SHP77 (cell line): ENCODE measurements around the gene SLC25A42.
"Not testable (repeated sequence)": the region's sequence is repeated elsewhere in the genome, so short reads cannot be mapped to it uniquely, and the experiment has no call there.

Experiments
- DNase-seq, 2 experiments: peaks; one replicate each; lab custom pipeline; 2025; lab: John Stamatoyannopoulos, UW

Gene SLC25A42

GRCh38 chr19:19068659-19069654 is 5.2 kb downstream of the SLC25A42 start:
- no peak for DNase-seq

DNA sequence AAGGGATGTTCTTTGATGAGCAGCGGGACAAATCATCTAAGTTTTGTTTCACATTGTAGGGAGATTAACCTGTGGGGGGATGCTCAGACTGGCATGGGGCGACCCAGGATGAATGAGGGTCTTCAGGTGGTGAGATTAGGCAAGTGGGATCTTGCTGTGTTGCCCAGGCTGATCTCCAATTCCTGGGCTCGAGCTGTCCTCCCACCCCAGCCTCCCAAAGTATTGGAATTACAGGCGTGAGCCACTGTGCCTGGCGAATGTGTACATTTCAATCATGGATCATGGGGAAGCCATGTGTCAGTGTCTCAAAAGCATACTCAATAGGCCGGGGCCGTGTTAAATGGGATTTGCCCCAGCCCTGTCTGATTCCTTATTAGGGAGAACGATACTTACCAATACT is 8.1 kb downstream of the SLC25A42 start:
- no peak for DNase-seq

- DNase-seq, result no peak
Measured at GRCh38 chr19:19074196-19074882, 10.5 kb downstream of the SLC25A42 start.

- no peak for DNase-seq
Measured at GRCh38 chr19:19075126-19075525, 11.3 kb downstream of the SLC25A42 start.

DNA sequence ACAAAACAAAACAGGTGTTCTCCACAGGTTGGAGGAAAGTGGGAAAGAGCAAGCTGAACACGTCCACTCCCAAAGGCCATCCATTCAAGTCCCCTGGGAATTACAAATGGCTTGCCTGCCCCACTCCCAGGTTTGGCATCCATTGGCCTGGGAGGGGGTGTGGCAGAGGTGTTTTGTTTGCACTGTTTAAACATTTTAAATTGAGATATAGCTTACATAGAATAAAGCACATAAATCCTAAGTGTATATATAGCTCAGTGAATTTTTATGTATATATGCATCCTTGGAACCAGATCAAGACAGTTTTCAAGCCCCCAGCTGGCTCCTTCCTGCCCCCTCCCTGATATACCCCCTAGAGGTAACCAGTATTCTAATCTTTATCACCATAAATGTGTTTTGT is 12.7 kb downstream of the SLC25A42 start:
- DNase-seq, result no peak

DNA sequence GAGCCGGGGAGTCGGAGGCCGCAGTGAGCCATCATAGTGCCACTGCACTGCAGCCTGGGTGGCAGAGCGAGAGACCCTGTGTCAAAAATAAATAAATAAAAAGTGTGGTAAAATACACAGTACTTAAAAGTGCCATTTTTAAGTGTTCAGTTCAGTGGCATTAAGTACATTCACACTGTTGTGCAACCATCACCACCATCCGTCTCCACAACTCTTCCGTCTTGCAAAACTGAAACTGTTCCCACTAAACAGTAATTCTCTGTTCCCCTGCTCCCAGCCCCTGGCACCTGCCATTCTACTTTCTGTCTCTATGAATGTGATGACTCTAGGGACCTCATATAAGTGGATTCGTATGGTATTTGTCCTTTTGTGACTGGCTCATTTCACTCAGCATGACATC is 13.3 kb downstream of the SLC25A42 start:
- DNase-seq, result no peak

GRCh38 chr19:19078801-19079200 is 15.0 kb downstream of the SLC25A42 start:
- DNase-seq, result no peak

DNA sequence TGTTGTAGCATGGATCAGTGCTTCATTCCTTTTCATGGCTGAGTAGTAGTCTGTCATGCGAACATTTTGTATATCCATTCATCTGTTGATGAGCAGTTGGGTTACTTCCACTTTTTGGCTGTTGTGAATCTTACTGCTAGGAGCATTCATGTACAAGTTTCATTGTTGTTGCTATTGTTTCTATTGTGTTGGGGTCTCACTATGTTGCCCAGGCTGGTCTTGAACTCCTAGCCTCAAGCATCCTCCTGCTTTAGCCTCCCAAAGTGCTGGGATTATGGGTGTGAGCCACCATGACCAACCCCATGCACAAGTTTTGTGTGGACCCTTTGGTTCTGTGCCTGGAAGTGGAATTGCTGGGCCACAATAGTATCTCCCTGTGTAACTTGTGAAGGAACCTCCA is 15.8 kb downstream of the SLC25A42 start:
- no peak for DNase-seq

DNA sequence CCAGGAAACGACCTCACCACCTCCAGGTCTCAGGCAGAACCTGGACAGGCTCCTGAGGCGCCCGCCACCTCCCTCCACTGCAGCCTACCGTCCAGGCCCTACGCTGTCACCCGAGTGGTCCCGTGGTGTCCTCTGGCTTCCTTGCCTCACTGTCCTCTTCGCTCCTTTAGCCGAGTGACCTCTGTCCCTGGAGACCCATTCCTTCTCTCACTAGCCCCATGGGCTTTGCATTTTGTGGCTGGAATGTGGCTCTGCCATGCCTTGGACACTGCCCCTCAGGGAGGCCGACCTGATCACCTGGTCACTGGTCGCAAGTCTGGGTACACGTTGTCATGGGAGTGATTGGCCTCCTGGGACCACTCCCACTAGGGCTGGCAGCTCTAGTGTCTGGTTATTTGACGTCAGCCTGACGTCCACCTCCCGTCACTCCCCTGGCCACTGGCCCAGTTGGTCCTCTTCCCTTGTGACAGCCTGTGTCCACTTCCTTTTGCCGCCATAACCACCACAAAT is 17.9 kb downstream of the SLC25A42 start:
- no peak for DNase-seq

DNA sequence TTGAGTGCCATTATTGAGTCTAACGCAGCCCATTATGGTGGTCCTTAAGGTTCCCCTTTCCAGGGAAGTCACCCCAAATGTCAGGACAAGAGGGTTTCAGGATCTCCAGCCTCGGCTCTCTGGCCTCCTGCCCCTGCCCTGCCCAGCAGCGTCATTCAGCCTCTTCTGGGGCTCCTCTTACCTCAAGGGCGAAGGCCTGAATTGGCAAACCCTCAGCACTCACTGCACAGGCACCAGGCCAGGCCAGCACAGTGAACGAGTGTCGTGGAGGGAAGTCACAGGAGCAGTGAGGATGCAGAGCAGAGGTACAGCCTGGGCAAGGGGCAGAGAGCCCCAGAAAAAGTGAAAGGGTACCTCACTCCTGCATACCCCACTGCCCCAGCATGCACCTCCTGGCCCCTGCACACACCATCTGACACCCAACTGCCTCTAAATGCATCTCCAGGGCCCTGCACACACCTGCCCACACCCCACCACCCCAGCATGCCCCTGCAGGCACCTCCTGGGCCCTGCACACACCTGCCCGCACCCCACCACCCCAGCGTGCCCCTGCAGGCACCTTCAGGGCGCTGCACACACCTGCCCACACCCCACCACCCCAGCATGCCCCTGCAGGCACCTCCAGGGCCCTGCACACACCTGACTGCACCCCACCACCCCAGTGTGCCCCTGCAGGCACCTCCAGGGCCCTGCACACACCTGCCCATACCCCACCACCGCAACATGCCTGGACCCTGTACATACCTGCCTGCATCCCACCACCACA is 19.8 kb downstream of the SLC25A42 start:
- DNase-seq, result no peak

DNA sequence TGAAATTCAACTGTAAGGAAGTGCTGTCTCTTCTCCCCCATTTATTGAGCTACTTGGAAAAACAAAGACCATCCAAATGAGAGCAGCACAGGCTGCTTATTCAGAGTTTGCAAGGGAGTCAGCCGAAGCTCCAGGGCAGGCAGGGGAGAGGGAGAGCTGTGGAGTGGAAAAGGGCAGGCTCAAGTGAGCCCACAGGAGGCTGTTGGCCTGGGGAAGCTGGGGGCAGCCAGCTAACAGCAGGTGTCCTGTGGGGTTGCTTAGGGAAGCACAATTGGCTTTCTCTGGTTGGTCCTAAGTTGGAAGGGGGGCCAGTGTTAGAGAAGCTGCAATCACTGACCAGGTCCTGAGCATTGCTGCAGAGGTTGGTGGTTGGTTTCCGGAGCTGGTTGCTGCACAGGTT is 23.9 kb downstream of the SLC25A42 start:
- DNase-seq, result no peak

- DNase-seq, result no peak
Measured at GRCh38 chr19:19094513-19094912, 30.7 kb downstream of the SLC25A42 start.

GRCh38 chr19:19095691-19096090 is 31.9 kb downstream of the SLC25A42 start:
- no peak for DNase-seq

DNA sequence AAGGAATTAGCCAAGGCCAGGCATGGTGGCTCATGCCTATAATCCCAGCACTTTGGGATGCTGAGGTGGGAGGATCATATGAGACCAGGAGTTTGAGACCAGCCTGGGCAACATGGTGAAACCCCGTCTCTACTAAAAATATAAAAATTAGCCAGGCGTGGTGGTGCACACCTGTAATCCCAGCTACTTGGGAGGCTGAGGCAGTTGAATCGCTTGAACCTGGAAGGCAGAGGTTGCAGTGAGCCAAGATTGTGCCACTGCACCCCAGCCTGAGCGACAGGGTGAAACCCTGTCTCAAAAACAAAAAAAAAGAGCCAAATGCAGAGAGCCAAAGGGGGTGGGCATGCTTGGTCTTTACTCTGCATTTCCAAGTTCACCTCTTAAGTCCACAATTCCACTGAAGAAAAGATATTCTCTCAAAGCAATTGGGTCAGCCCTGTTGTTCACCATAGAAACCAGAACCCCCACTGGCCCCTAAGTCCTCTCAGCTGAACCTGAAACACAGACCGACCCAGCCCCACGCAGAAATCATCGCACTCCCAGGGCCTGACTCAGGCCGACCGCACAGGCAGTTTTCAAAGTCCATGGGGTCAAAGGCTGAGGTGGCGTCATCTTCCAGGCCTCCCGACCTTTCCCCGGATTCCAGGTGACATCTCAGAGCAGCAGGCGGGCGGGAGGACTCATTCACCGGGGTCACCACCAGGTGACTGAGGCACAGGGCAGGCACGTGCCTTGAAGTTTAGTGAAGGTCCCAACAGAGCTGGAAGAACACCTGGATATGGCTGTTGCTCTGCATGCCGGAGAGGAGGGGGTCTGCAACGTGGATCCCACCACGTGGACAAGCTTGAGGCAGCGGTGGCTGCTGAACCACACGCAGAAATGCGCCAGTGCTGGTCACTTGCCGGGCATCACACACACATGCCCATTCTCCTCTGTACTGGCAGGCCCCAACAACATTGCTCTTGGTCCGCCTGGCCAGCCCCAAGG is 33.1 kb downstream of the SLC25A42 start:
- DNase-seq, result no peak

DNA sequence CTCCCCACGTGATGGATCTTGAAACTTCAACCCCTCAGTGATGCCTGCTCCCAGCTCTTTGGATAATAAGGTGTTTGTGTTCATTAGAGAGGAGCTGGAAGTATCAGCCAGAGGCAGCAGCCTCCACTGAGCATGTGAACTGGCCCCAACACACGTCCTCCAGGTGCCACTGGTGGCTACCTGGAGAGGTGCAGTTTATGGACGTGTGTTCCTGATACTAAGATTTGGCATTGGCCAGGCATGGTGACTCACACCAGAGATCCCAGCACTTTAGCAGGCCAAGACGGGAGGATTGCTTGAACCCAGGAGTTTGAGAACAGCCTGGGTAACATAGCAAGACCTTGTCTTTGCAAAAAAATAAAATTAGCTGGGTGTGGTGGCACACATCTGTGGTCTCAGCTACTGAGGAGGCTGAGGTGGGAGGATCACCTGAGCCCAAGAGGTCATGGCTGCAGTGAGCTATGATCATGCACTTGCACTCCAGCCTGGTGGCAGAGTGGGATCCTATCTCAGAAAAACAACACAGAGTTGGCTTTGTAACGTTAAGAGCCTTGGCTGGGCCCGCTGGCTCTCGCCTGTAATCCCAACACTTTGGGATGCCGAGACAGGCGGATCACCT is 34.4 kb downstream of the SLC25A42 start:
- DNase-seq, result no peak

GRCh38 chr19:19098703-19099632 is 35.2 kb downstream of the SLC25A42 start:
- DNase-seq, result no peak

- DNase-seq, result no peak
Measured at GRCh38 chr19:19101540-19101939, 37.7 kb downstream of the SLC25A42 start.

DNA sequence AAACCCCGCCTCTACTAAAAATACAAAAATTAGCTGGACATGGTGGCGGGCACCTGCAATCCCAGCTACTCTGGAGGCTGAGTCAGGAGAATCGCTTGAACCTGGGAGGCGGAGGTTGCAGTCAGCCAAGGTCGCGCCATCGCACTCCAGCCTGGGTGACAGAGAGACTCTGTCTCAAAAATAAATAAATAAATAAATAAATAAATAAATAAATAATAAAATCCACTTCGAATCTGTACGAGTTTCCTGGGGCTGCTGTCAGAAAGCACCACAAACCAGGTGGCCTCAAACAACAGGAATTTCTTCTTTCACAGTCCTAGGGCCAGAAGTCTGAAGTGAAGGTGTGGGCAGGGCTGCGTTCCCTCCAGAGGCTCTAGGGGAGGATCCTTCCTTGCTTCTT is 38.8 kb downstream of the SLC25A42 start:
- DNase-seq, result not testable (repeated sequence)

DNA sequence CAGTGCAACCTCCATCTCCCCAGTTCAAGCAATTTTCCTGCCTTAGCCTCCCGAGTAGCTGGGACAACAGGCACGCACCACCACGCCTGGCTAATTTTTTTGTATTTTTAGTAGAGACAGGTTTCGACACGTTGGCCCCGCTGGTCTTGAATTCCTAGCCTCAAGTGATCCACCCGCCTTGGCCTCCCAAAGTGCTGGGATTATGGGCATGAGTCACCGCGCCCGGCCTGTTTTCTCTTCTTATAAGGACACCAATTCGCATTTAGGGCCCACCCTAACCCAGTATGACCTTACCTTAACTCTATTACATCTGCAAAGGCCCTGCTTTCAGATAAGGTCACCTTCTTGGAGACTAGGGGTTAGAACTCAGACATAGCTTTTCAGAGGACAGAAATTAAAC is 39.4 kb downstream of the SLC25A42 start:
- DNase-seq, result no peak
